Stimulated activated CD8-positive, alpha-beta memory T cell treated with anti-CD3 and anti-CD28 coated beads, Interleukin-15, amount 100 ng/mL, for 1 hour (primary cell): ENCODE measurements around the gene CTXN3.

ENCODE experiments used
- DNase-seq: peaks from one replicate; pipeline ENCODE4 v3.0.0-alpha.2; 2020; ENCODE audit warnings: low read depth

CTXN3 gene

DNA sequence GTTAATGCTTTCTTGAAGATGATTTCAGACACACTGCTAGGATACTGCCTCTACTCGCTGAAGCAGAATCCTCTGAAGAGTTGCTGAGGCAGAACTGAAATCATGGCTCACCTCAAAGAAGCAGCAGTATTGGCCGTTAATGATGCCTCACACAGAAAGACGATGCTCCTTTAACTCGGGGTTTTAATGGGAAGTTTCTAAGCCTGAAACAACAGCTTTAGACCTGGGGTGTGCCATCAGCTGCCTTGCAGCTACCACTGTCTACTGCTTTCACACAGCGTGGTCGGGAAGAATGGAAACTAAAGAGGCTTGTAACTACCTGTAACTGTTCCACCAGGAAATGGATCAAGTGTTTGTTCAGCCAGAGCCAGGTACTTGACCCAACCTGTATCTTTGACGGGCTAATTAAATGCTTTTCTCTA lies at the start of gene CTXN3:
TSS of gene CTXN3 (plus strand) at position 65 of the 422 bp plus-strand sequence. CDS start 8,440 bp downstream, outside the sequence.
- no peak for DNase-seq

DNA sequence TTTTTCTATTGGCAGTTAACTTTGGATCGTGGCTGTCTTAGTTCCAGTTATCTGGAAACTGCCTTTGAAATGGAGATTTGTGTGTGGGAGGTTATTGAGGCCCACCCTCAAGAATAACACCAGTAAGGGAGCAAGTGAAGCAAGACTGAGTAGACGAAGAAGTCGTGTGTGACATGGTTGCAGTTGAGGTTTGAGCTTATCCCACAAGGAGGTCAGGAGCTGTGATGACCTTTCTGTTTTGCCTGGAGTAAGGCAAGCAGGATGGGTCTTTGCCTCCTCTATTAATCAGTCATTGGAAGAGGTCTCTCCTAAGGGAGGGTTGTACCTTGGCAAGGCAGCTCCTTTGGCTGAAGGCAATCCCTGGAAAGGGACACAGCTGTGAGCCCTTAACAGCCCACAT lies 49.6 kb upstream of the CTXN3 start:
- DNase-seq, result no peak

DNA sequence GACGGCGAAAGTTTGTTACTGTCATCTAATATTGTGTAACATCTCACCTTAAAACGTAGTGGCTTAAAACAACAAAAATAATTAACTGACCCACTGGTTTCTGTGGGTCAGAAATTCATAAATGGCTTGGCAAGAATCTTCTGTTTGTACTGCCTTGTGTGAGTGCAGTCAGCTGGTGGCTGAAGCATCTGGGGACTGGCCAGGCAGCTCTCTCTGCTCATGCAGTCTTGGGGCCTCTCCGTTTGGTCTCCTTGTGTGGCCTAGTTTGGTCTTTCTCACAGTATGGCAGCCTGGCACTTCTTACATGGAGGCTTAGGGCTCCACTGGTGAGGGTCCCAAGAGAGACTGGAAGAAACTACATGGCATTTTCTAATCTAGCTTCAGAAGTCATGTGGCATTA lies 49.0 kb upstream of the CTXN3 start:
- DNase-seq, result no peak

DNA sequence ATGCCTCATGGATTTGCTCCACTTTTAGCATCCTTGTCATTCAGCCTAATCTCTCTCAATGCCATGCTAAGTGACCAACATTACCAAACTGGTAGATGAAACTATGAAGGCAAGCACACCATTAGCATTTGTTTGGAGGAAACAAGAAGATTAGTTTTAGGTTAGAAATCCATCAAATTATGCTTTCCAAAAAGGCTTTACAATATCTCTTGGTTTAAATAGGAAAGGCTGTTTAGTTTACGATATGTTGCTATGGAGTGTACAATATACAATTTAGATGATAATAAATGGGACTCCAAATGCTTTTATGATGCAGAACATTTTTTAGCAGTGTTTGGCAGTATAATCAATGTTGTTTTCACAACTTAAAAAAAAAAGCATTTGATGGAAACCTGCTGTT lies 47.8 kb upstream of the CTXN3 start:
- no peak for DNase-seq

DNA sequence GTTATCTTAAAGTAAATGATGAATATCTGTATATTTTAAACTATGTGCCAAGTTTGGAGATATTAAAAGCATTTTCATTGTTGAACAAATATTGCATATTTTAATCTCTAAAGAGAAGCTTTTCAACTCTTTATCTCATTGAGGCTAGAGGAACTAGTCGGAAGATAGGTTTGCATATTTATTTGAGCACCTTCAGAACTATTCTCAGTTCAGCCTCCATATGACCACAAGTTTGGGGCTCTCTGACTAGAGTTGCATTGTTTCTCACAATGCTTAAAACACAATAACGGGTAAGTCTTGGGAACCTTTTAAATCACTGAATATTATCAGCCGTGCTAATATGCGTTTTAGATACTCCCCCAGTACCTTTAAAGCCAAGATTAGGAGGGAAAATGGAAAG lies 47.3 kb upstream of the CTXN3 start:
- DNase-seq, result no peak

DNA sequence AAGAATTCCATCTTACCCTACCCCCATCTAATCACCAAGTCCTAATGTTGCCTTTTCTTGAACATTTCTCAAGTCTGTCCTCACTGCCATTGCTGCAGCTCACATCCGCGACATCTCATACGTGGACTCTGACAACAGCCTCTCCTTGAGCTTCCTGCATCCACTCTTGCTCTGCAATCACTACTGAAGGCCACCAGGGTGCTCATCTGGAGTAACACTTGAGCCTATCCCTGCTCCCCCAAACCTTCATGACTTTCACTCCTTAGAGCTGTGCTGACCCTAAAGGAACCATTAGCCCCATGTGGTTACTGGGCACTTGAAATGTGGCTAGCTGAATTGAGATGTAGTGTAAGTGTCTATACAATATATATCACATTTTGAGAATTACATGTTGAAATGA lies 46.4 kb upstream of the CTXN3 start:
- no peak for DNase-seq

DNA sequence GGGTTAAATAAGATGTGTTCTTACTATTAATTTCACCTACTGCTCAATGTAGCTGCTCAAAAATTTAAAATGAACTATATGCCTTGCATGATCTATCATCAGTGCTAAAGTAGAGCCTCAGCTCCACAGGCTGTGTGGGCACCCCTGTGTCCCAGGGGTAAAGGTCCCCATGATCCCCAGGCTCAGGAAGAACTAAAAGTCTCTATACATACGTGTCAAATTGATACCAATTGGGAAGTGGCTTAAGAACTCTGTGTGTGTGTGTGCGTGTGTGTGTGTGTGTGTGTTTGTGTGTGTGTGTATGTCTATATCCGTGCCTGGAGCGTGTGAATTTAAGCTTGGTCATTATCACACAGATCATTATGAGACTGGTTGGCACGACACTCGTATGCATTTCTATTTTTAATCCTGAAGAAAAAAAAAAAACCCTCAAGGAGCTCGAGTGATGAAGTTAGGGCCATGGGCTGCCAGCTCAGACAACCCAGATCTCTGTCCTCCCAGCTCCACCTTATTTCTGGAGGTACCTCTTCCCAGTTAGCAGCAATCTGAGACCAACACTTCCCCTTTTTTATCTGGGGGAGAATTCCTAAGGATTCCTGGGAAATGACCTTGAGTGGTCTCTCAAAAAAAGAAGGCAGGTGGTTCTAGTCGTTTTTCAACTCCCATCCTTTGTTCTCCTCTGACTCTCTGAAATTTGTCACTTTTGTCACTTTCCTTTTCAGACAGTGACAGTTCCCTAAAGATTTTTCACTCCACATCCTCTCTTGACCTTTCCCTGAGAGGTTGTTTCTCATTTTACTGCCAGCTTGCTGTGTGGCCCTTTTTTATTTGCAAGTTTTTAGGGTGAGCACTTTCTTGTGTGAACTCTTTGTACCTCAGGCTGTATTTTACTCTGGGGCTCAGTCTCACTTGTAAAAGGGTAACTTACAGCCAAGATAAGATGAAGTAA lies 45.7 kb upstream of the CTXN3 start:
- no peak for DNase-seq

DNA sequence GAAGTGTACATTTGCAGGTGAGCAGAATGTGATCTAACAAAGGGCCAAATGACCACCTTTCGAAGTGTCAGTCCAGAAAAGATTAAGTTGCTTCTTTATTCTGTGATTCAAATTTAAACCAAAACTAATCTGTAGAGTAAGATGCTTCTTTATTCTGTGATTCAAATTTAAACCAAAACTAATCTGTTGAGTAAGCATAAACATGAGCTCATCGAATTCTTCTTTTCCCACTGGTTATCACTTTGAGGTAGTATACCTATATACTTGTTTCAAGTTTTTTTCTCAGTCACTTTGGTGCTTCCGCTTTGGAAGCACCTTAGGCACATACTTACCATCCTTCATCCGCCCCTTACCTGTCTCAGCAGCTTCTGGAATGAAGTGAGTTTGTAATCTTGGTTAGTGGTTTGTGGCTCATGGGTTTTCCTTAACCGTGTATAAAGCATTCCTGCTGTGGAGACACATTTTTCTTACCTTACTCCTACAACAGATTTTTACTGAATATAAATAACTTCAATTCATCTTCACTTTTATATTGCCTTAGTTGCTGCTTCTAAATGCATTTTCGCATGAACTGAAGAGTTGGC lies 40.7 kb upstream of the CTXN3 start:
- no peak for DNase-seq

DNA sequence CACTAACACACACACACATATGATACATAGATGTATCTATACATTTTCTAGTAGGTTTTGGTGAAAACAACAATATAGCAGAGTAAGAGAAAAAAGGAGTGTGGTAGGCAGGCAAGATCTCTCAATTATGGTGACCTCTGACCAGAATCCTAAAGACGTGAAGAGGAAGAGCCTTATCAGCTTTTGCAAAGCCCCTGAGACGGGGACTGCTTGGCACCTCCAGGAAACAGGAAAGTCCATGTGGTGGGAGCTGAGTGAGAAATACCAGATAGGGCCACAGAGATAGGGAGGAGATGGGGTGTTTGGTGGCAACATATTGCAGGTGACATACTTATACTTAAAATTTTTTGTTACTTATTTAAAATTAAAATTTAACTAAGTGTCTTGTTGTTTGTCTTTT lies 39.9 kb upstream of the CTXN3 start:
- DNase-seq, result no peak

DNA sequence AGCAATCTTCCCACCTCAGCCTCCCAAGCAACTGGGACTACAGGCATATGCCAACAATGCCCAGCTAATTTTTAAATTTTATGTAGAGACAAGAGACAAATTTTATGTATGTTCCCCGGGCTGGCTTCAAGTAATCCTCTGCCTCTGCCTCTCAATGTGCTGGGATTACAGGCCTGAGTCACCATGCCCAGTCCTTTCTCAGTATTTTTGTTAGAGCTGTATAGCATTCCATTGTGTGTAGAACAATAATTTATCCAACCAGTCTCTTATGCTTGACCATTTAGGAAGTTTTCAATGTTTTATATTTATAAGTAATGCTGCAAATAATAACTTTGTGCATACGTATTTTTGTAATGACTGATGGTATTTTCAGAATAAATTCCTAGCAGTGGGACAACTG lies 38.9 kb upstream of the CTXN3 start:
- DNase-seq, result no peak

DNA sequence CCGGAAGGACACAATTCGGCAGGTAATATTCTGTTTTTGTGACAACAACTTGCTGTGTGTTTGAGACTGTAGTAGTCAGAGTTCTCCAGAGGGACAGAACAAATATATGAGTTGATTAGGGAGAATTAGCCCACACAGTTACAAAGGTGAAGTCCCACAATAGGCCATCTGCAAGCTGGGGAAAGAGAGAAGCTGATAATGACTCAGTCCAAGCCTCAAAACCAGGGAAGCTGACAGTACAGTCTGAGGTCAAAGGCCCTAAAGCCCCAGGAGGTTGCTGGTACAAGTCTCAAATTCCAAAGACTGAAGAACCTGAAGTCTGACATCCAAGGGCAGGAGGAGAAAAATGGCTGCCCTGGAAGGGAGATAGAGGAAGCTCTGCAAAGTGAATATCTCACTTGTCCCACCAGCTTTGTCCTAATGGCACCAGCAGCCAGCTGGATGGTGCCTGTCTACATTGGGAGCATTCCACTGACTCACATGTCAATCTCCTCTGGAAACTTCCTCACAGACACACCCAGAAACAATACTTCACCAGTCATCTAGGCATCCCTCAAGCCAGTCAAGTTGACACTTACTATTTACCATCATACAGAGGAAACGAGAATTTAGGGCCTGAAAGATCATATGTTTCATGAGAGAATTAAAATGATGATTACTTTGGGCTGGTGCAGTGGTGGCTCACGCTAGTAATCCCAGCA lies 36.3 kb upstream of the CTXN3 start:
- DNase-seq, result no peak

DNA sequence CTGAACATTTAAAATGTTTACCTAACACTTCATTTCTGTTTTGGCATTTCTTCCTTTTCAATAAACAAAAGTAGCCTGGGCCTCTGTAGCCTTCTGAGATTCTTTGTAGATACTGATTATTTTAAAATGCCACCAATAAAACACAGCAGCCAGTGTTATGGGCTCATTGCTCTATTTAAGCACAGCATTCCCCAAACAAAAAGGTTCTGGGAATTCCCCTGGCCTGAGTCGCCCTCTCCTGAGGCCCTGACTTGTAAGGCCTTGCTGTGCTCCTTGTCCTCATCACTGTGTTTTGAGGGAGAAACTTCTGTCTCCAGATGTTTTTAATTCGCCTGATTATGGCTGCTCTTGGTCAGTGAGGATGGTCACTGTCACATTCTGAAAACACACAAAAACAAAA lies 33.0 kb upstream of the CTXN3 start:
- DNase-seq, result no peak

DNA sequence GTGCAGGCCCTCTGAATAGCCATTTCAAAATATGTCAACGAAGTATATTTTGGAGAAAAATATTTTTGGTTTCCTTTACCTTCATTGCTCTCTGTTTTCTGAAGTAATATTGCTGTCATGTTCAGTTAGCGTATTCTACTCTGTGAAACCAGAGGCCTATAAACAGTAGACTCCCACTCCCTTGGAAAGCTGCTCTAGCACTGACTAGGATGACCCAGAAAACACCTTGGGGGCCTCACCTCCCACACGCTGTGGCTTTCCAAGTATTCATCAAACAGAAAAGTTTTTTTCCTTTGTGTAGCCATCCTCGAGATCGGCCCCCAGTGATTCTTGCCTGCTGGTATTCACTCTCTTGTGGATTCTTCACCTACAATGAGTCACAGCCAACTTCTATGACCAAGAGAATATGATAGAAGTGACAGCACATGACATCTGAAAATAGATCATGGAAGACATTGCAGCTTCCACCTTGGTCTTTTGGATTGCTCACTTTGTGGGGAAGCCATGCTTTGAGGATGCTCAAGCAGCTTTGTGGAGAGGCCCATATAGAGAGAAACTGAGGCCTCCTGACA lies 28.9 kb upstream of the CTXN3 start:
- DNase-seq, result no peak

DNA sequence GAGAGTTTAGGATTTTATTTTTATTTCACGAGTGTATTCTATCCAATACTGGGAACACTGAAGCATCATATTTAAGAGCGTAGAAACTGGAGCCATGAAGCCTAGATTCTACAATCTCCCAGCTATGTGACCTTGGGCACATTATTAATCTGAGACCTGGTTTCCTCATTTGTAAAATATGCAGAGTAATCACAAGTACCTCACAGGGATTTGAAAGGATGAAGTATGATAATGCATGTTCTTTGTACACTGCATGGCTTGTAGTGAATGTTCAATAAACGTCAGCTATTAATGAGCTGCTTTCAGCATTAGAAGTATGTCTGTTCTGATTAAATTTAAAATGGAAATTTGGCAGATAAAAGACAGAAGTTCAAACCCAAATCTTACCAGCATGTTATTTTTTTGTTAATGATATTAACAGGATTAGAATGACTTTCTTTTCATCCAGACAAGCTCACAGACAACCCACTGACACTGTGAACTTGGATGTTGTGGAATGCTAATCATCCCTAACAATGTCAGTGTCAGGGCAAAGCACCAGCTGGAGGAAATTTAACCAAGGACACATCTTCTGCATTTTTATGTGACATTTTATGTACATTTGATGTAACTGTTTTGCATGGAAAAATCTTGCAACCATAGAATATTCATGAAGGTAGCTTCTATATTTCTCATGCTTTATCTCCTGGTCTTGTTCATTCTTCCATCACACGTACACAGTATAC lies 27.1 kb upstream of the CTXN3 start:
- DNase-seq, result no peak

DNA sequence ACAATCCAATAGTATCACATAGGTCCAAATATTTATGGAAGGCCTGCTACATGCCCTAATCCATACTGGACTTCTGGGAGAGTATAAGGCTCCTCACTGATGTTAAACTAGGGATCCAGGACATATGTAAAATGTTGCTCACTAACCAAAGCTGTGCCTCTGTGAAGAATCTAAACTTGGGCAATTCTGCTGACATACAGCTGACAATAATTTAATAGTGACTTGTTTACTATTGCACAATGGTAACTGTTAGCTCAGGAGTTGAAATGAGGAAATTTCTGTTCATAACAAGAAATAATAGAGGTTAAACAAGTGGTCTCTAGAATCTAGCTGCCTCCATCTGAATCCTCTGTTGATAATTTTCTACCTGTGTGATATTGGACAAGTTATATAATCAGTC lies 14.9 kb upstream of the CTXN3 start:
- no peak for DNase-seq

DNA sequence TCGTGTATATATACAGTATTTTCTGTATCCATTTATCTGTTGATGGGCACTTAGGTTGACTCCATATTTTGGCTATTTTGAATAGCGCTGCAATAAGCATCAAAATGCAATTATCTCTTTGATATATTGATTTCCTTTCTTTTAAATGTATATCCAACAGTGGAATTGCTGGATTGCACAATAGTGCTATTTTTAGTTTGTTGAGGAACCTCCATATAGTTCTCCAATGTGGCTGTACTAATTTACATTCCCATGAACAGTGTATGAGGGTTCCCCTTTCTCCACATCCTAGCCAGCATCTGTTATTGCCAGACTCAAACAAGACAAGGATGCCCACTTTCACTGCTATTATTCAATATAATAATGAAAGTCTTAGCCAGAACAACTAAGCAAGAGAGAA lies 9.1 kb upstream of the CTXN3 start:
- no peak for DNase-seq

DNA sequence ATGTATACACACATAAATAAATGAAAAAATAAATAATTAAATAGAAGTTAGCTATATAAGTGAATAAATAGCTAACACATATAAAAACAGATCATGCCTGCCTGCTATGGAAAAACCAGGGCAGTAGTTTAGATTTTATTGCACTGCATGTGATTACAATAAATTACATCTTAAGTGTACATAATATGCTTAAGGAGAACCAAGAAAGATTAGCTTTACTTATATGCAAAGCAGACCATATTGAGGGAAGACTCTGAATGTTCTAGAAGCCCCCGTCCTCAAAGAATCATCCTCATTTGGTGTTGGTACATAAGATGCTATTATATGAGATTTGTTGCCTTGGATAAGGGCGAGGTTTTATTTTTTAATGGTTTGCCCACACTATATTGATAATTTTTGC lies 5.9 kb upstream of the CTXN3 start:
- DNase-seq, result no peak

DNA sequence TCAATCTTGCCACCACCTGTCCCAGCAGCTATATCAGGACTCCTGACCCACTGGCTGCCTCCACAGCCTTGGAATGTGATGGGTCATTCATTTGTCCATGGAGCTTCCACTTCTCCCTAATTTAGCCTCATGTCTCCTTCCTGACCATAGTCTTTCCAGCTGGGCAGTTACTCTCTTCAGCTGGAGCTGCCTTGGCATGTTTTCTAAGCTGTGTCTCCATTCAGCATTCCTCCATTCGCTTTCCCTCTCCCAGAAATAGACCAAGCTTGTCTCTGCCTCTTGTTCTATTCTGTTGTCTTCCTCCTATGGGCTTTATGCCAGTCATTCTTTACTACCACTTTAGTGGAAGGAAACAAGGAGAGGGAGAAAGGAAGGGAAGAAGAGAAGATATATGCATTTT lies 5.3 kb upstream of the CTXN3 start:
- no peak for DNase-seq

DNA sequence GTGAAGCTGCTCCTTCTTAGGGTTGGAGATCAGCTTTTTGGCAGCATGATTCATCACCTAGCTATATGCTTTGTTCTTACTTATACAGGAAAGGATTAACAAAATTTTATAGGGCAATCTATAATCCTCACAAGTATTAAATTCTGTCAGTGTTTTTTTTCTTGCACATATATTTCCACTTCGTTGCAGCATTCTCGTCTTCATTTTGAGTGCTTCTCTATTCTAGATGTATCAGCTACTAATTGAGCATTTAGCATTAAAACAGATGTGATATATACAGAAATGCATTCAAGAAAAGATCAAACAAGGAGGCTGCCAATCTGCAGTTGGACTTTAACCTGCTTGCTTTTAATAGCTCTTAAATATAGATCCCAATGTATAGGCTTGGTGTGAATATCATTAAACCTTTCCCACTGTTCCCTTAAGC lies 3.6 kb upstream of the CTXN3 start:
- DNase-seq, result no peak

DNA sequence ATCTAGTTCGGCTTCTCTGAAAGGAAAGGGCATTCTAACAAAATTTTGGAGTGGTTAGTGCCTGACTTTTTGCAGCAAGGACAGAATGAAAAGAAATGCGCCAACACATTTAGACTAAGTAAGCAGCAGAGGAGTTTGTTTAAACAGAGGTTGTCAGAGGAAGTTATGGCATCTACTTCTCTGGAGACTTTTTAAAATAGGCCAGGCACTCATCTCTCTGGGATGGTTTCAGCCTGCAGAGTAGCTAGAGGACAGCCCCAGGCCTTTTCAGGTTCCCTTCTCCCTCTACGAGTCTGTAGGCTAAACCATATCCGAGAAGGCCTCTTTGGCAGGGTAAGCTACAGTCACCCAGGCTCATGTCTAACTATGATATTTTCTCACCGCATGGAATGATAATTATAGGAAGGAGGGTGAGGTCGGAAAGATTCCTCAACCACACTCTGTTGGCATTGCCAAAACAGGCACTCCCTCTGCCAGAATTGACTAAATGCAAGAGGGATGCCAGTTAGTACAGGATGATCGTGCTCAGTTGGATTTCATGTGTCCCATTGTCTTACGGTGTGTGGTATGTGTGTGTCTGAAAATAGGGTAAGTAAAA lies 1.4 kb upstream of the CTXN3 start:
- no peak for DNase-seq

DNA sequence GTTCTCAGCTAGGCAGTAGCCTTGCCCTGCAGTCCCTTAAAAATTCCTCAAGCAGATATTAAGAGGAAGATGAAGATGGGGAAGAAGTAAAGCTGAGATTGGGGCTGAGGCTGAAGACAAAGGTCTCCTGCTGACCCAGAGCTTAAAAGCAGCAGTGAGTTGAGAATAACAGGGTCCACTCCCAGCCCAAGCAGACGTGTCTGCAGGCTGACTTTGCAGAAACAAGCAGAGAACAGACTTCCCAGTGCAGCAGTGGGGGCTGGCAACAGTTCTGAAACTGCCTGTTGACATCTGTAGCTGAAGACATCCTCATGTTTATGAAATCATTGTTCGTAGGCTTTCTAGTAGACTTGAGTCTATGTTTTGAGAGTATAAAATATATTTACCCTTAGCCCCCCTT lies 1.1 kb downstream of the CTXN3 start:
- no peak for DNase-seq

DNA sequence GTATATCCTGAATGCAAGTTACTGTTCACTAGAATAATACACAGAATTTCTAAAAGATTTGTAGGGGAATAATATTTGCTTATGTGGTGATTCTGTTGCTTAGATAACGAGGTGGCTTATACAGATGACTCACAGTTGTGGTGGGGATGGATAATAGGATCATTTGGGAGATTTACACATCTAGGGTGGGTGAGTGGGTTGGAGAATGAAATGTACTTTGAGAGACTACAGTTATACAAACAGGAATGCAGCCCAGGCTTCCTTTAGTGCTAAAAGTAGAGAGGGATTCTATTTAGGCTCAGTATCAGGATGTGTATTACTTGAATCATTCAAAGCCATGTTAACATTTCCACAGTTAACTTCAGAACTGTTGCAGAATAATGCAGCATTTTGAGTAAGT lies 1.8 kb downstream of the CTXN3 start:
- DNase-seq, result no peak
